HFF-Myc (cell line): ENCODE results near the gene PTPRJ.
"Not testable (repeated sequence)": the region's sequence is repeated elsewhere in the genome, so short reads cannot be mapped to it uniquely, and the experiment has no call there.

Experiments
- DNase-seq: peaks from one replicate; pipeline ENCODE4 v3.0.0-alpha.2; 2011; ENCODE audit warnings: low read depth; ENCODE audit errors: extremely low read depth
- H3K4me3 ChIP-seq: replicated peaks from 2 replicates; pipeline ENCODE4 v1.5.1; 2011; ENCODE audit warnings: low read depth, mild to moderate bottlenecking, control low read depth, low read length
- CTCF ChIP-seq: IDR thresholded peaks from 2 replicates; pipeline ENCODE4 v1.5.1; 2012; ENCODE audit warnings: mild to moderate bottlenecking, low read depth, low read length, control low read depth; ENCODE audit errors: missing control alignments

PTPRJ gene

DNA sequence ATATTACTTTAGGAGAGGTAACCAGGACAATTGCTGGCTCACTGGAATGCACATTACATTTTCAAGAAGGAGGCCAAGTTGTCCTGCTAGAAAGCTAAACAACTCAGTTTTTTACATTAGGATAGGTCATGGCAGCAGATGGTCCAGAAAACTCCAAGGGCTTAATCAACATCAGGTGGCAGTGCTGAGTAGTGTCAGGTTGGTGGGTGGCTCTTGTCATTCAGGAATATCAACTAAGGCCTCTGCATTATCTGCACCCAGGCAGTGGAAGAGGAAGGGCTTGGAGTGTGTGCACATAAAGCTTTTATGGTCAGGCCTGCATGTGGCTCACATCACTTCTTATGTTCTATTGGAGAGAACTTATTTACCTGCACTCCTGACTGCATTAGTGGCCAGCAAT is 204.1 kb downstream of the PTPRJ start:
- no peak for TF ChIP-seq CTCF
- no peak for DNase-seq
- H3K4me3 ChIP-seq: no peak overlapping the region

GRCh38 chr11:48190906-48191654 is 210.7 kb downstream of the PTPRJ start:
- H3K4me3 ChIP-seq: not testable (repeated sequence)

DNA sequence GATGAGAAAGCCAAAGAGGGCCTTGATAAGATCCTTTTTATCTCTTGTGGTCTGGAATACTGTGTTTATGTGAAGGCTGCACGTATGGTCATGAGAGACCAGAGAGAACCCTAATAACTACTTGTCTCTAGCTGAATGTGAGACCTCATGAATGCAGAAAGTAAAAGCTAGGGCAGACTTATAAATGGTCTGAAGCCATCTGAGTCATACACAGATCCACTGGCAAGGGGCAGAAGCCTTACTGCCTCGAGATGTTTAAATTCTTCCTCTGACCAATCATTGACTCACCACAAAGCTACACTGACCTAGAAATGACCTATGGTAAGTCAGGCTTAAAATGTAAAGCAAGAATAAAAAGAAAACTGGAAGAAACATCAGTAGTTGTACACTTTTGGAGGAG is 213.5 kb downstream of the PTPRJ start:
- no peak for TF ChIP-seq CTCF
- no peak overlapping the region for H3K4me3 ChIP-seq
- DNase-seq: no peak

More at GRCh38 chr11:48190906-48191654, 210.7 kb downstream of the PTPRJ start:
- not testable (repeated sequence) for DNase-seq

GRCh38 chr11:48207881-48208280 is 227.5 kb downstream of the PTPRJ start:
- H3K4me3 ChIP-seq: no peak overlapping the region
- no peak for DNase-seq
- TF ChIP-seq CTCF: no peak

GRCh38 chr11:48210052-48210451 is 229.7 kb downstream of the PTPRJ start:
- DNase-seq: no peak
- TF ChIP-seq CTCF: peak; percentile 33
- no peak overlapping the region for H3K4me3 ChIP-seq

DNA sequence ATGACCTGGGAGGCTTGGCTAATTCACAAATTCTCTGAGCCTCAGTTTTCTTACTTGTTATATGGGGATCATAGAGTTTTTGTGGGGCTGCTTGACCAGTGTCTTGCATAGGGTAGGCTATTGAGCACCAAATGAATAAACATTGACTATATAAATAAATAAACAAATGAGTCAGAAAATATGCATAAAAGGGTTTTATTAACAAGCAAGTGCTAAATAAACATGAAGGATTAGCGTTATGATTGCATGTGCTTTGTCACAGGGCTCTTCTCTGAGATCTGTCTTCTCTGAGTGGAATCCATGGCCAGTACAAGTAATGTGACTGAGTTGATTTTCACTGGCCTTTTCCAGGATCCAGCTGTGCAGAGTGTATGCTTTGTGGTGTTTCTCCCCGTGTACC is 236.2 kb downstream of the PTPRJ start, which contains the start of gene OR4B1:
OR4B1 (plus strand) TSS at position 301 of the 400 bp plus-strand sequence; CDS start at position 301, 0 bp downstream.
- DNase-seq: no peak
- H3K4me3 ChIP-seq: no peak within 1 kb of the TSS
- no peak for TF ChIP-seq CTCF
